HEK293 (cell line): ENCODE measurements around the gene OLIG1.

Source experiments
- FEZF1 ChIP-seq: fragments of 450-650 bp; formaldehyde crosslinking; IDR thresholded peaks from 2 replicates; pipeline ENCODE4 v1.5.1; 2016; ENCODE audit warnings: missing biosample characterization, missing genetic modification characterization
- GLIS1 ChIP-seq: fragments of 450-650 bp; formaldehyde crosslinking; IDR thresholded peaks from 2 replicates; pipeline ENCODE4 v1.5.1; 2016; ENCODE audit warnings: missing biosample characterization, missing genetic modification characterization
- HOXC10 ChIP-seq: sonication (generic); formaldehyde crosslinking; IDR thresholded peaks from 2 replicates; pipeline ENCODE4 v1.8.1; 2023; ENCODE audit warnings: mild to moderate bottlenecking, missing genetic modification reagents
- SP7 ChIP-seq: fragments of 450-650 bp; formaldehyde crosslinking; IDR thresholded peaks from 2 replicates; pipeline ENCODE4 v1.5.1; 2016; ENCODE audit warnings: missing biosample characterization, missing genetic modification characterization
- ZBTB20 ChIP-seq: fragments of 450-650 bp; formaldehyde crosslinking; IDR thresholded peaks from 2 replicates; pipeline ENCODE4 v1.5.1; 2016; ENCODE audit warnings: missing biosample characterization, missing genetic modification characterization
- ZBTB21 ChIP-seq: fragments of 450-650 bp; formaldehyde crosslinking; IDR thresholded peaks from 2 replicates; pipeline ENCODE4 v1.5.1; 2017; ENCODE audit warnings: missing biosample characterization, missing genetic modification characterization
- ZNF175 ChIP-seq: fragments of 450-650 bp; formaldehyde crosslinking; IDR thresholded peaks from 2 replicates; pipeline ENCODE4 v1.5.1; 2016; ENCODE audit warnings: missing biosample characterization, missing genetic modification characterization
- ZNF184 ChIP-seq: fragments of 450-650 bp; IDR thresholded peaks from 2 replicates; pipeline ENCODE4 v1.5.1; 2018; ENCODE audit warnings: missing biosample characterization, mild to moderate bottlenecking, missing genetic modification characterization
- ZNF324 ChIP-seq: fragments of 450-650 bp; formaldehyde crosslinking; IDR thresholded peaks from 2 replicates; pipeline ENCODE4 v1.5.1; 2016; ENCODE audit warnings: missing biosample characterization, missing genetic modification characterization
- ZNF341 ChIP-seq: fragments of 450-650 bp; formaldehyde crosslinking; IDR thresholded peaks from 2 replicates; pipeline ENCODE4; 2016; ENCODE audit warnings: low read depth, missing biosample characterization, missing genetic modification characterization
- ZNF366 ChIP-seq: fragments of 450-650 bp; formaldehyde crosslinking; conservative IDR thresholded peaks from 2 replicates; pipeline ENCODE4 v1.5.1; 2016; ENCODE audit warnings: missing biosample characterization, missing genetic modification characterization
- ZNF529 ChIP-seq: fragments of 450-650 bp; formaldehyde crosslinking; IDR thresholded peaks from 2 replicates; pipeline ENCODE4 v1.5.1; 2017; ENCODE audit warnings: missing genetic modification characterization, missing biosample characterization; ENCODE audit not compliant: insufficient replicate concordance
- ZNF549 ChIP-seq: fragments of 450-650 bp; IDR thresholded peaks from 2 replicates; pipeline ENCODE4 v1.5.1; 2018; ENCODE audit warnings: missing biosample characterization, missing genetic modification characterization, mild to moderate bottlenecking, inconsistent platforms, moderate library complexity
- ZNF560 ChIP-seq: fragments of 450-650 bp; formaldehyde crosslinking; IDR thresholded peaks from 2 replicates; pipeline ENCODE4 v1.5.1; 2017; ENCODE audit warnings: missing biosample characterization, missing genetic modification characterization, borderline replicate concordance
- ZNF571 ChIP-seq: fragments of 450-650 bp; formaldehyde crosslinking; IDR thresholded peaks from 2 replicates; pipeline ENCODE4 v1.5.0; 2017; ENCODE audit warnings: missing biosample characterization, missing genetic modification characterization
- ZNF585B ChIP-seq: fragments of 450-650 bp; formaldehyde crosslinking; IDR thresholded peaks from 2 replicates; pipeline ENCODE4 v1.5.1; 2016; ENCODE audit warnings: missing biosample characterization, missing genetic modification characterization
- ZNF664 ChIP-seq: fragments of 450-650 bp; formaldehyde crosslinking; IDR thresholded peaks from 2 replicates; pipeline ENCODE4 v1.5.1; 2016; ENCODE audit warnings: missing biosample characterization, missing genetic modification characterization
- ZNF837 ChIP-seq: fragments of 450-650 bp; formaldehyde crosslinking; IDR thresholded peaks from 2 replicates; pipeline ENCODE4 v1.5.1; 2016; ENCODE audit warnings: missing biosample characterization, missing genetic modification characterization
- ZNF843 ChIP-seq: fragments of 450-650 bp; formaldehyde crosslinking; IDR thresholded peaks from 2 replicates; pipeline ENCODE4 v1.5.1; 2016; ENCODE audit warnings: missing biosample characterization, missing genetic modification characterization
- ZSCAN30 ChIP-seq: fragments of 450-650 bp; IDR thresholded peaks from 2 replicates; pipeline ENCODE4 v1.5.1; 2018; ENCODE audit warnings: missing biosample characterization, mild to moderate bottlenecking, missing genetic modification characterization, moderate library complexity
- TF ChIP-seq, protein P1 (sequence below): fragments of 450-650 bp; formaldehyde crosslinking; IDR thresholded peaks from 2 replicates; pipeline ENCODE4 v1.5.1; 2016; ENCODE audit warnings: missing biosample characterization, missing genetic modification characterization
- TF ChIP-seq, protein P2 (sequence below): fragments of 450-650 bp; formaldehyde crosslinking; IDR thresholded peaks from 2 replicates; pipeline ENCODE4 v1.5.1; 2016; ENCODE audit warnings: missing biosample characterization, missing genetic modification characterization, borderline replicate concordance
- TF ChIP-seq, protein P3 (sequence below): fragments of 450-650 bp; formaldehyde crosslinking; IDR thresholded peaks from 2 replicates; pipeline ENCODE4 v1.5.1; 2016; ENCODE audit warnings: missing biosample characterization, missing genetic modification characterization, low read depth
- TF ChIP-seq, protein P4 (sequence below): fragments of 450-650 bp; formaldehyde crosslinking; IDR thresholded peaks from 2 replicates; pipeline ENCODE4 v1.5.1; 2016; ENCODE audit warnings: missing biosample characterization, missing genetic modification characterization
- TF ChIP-seq, protein P5 (sequence below): fragments of 450-650 bp; formaldehyde crosslinking; IDR thresholded peaks from 2 replicates; pipeline ENCODE4 v1.5.1; 2016; ENCODE audit warnings: missing biosample characterization, missing genetic modification characterization
- TF ChIP-seq, protein P6 (sequence below): fragments of 450-650 bp; formaldehyde crosslinking; IDR thresholded peaks from 2 replicates; pipeline ENCODE4 v1.5.1; 2016; ENCODE audit warnings: missing biosample characterization, missing genetic modification characterization, borderline replicate concordance

OLIG1 gene

DNA sequence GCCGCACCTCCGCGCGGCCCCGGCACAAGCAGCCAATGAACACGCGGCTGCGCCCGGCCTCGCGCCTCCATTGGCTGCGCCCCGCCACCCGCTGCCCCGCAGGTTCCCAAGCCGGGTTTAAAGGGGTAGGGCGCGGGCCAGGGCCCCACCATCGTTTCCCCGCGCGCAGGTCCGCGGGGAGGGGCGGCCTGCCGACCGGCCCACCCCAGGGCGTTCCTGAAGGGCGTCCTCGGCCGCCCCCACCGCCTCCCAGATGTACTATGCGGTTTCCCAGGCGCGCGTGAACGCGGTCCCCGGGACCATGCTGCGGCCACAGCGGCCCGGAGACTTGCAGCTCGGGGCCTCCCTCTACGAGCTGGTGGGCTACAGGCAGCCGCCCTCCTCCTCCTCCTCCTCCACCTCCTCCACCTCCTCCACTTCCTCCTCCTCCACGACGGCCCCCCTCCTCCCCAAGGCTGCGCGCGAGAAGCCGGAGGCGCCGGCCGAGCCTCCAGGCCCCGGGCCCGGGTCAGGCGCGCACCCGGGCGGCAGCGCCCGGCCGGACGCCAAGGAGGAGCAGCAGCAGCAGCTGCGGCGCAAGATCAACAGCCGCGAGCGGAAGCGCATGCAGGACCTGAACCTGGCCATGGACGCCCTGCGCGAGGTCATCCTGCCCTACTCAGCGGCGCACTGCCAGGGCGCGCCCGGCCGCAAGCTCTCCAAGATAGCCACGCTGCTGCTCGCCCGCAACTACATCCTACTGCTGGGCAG is at the start of gene OLIG1 (continued):
- TF ChIP-seq, protein P1, sequence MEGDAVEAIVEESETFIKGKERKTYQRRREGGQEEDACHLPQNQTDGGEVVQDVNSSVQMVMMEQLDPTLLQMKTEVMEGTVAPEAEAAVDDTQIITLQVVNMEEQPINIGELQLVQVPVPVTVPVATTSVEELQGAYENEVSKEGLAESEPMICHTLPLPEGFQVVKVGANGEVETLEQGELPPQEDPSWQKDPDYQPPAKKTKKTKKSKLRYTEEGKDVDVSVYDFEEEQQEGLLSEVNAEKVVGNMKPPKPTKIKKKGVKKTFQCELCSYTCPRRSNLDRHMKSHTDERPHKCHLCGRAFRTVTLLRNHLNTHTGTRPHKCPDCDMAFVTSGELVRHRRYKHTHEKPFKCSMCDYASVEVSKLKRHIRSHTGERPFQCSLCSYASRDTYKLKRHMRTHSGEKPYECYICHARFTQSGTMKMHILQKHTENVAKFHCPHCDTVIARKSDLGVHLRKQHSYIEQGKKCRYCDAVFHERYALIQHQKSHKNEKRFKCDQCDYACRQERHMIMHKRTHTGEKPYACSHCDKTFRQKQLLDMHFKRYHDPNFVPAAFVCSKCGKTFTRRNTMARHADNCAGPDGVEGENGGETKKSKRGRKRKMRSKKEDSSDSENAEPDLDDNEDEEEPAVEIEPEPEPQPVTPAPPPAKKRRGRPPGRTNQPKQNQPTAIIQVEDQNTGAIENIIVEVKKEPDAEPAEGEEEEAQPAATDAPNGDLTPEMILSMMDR, result no peak
- TF ChIP-seq ZNF366 (tag by site-specific recombination), result no peak
- peak; percentile 95 for TF ChIP-seq ZBTB20 (tag by site-specific recombination)
- TF ChIP-seq SP7 (tag by site-specific recombination), result peak; percentile 46; the same call in 1 of the 2 replicates
- TF ChIP-seq ZNF324 (tag by site-specific recombination), result no peak
- TF ChIP-seq, protein P2, sequence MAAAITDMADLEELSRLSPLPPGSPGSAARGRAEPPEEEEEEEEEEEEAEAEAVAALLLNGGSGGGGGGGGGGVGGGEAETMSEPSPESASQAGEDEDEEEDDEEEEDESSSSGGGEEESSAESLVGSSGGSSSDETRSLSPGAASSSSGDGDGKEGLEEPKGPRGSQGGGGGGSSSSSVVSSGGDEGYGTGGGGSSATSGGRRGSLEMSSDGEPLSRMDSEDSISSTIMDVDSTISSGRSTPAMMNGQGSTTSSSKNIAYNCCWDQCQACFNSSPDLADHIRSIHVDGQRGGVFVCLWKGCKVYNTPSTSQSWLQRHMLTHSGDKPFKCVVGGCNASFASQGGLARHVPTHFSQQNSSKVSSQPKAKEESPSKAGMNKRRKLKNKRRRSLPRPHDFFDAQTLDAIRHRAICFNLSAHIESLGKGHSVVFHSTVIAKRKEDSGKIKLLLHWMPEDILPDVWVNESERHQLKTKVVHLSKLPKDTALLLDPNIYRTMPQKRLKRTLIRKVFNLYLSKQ (tag by site-specific recombination), result no peak
- TF ChIP-seq ZNF571 (tag by site-specific recombination), result no peak
- no peak for TF ChIP-seq ZNF341 (tag by site-specific recombination)
- TF ChIP-seq, protein P3, sequence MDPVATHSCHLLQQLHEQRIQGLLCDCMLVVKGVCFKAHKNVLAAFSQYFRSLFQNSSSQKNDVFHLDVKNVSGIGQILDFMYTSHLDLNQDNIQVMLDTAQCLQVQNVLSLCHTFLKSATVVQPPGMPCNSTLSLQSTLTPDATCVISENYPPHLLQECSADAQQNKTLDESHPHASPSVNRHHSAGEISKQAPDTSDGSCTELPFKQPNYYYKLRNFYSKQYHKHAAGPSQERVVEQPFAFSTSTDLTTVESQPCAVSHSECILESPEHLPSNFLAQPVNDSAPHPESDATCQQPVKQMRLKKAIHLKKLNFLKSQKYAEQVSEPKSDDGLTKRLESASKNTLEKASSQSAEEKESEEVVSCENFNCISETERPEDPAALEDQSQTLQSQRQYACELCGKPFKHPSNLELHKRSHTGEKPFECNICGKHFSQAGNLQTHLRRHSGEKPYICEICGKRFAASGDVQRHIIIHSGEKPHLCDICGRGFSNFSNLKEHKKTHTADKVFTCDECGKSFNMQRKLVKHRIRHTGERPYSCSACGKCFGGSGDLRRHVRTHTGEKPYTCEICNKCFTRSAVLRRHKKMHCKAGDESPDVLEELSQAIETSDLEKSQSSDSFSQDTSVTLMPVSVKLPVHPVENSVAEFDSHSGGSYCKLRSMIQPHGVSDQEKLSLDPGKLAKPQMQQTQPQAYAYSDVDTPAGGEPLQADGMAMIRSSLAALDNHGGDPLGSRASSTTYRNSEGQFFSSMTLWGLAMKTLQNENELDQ, result no peak
- no peak for TF ChIP-seq ZNF529 (tag by site-specific recombination)
- TF ChIP-seq, protein P4, sequence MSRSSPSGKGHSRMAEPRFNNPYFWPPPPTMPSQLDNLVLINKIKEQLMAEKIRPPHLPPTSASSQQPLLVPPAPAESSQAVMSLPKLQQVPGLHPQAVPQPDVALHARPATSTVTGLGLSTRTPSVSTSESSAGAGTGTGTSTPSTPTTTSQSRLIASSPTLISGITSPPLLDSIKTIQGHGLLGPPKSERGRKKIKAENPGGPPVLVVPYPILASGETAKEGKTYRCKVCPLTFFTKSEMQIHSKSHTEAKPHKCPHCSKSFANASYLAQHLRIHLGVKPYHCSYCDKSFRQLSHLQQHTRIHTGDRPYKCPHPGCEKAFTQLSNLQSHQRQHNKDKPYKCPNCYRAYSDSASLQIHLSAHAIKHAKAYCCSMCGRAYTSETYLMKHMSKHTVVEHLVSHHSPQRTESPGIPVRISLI (tag by site-specific recombination), result no peak
- no peak for TF ChIP-seq ZBTB21
- TF ChIP-seq ZNF585B (tag by site-specific recombination), result no peak
- peak; percentile 46; the same call in 1 of the 2 replicates for TF ChIP-seq GLIS1 (tag by site-specific recombination)
- TF ChIP-seq, protein P5, sequence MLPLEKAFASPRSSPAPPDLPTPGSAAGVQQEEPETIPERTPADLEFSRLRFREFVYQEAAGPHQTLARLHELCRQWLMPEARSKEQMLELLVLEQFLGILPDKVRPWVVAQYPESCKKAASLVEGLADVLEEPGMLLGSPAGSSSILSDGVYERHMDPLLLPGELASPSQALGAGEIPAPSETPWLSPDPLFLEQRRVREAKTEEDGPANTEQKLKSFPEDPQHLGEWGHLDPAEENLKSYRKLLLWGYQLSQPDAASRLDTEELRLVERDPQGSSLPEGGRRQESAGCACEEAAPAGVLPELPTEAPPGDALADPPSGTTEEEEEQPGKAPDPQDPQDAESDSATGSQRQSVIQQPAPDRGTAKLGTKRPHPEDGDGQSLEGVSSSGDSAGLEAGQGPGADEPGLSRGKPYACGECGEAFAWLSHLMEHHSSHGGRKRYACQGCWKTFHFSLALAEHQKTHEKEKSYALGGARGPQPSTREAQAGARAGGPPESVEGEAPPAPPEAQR (tag by site-specific recombination), result no peak
- TF ChIP-seq, protein P6, sequence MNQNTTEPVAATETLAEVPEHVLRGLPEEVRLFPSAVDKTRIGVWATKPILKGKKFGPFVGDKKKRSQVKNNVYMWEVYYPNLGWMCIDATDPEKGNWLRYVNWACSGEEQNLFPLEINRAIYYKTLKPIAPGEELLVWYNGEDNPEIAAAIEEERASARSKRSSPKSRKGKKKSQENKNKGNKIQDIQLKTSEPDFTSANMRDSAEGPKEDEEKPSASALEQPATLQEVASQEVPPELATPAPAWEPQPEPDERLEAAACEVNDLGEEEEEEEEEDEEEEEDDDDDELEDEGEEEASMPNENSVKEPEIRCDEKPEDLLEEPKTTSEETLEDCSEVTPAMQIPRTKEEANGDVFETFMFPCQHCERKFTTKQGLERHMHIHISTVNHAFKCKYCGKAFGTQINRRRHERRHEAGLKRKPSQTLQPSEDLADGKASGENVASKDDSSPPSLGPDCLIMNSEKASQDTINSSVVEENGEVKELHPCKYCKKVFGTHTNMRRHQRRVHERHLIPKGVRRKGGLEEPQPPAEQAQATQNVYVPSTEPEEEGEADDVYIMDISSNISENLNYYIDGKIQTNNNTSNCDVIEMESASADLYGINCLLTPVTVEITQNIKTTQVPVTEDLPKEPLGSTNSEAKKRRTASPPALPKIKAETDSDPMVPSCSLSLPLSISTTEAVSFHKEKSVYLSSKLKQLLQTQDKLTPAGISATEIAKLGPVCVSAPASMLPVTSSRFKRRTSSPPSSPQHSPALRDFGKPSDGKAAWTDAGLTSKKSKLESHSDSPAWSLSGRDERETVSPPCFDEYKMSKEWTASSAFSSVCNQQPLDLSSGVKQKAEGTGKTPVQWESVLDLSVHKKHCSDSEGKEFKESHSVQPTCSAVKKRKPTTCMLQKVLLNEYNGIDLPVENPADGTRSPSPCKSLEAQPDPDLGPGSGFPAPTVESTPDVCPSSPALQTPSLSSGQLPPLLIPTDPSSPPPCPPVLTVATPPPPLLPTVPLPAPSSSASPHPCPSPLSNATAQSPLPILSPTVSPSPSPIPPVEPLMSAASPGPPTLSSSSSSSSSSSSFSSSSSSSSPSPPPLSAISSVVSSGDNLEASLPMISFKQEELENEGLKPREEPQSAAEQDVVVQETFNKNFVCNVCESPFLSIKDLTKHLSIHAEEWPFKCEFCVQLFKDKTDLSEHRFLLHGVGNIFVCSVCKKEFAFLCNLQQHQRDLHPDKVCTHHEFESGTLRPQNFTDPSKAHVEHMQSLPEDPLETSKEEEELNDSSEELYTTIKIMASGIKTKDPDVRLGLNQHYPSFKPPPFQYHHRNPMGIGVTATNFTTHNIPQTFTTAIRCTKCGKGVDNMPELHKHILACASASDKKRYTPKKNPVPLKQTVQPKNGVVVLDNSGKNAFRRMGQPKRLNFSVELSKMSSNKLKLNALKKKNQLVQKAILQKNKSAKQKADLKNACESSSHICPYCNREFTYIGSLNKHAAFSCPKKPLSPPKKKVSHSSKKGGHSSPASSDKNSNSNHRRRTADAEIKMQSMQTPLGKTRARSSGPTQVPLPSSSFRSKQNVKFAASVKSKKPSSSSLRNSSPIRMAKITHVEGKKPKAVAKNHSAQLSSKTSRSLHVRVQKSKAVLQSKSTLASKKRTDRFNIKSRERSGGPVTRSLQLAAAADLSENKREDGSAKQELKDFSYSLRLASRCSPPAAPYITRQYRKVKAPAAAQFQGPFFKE (tag by site-specific recombination), result no peak
- no peak for TF ChIP-seq FEZF1 (tag by site-specific recombination)
- no peak for TF ChIP-seq ZNF843 (tag by site-specific recombination)
- TF ChIP-seq ZNF837 (tag by site-specific recombination), result no peak
- TF ChIP-seq ZNF560, result no peak
- no peak for TF ChIP-seq ZNF184 (tag by site-specific recombination)
- TF ChIP-seq ZNF664 (tag by site-specific recombination), result no peak
- TF ChIP-seq ZNF549 (tag by site-specific recombination), result no peak
- TF ChIP-seq HOXC10 (CRISPR knock-in tag), result no peak
- no peak for TF ChIP-seq ZNF175 (tag by site-specific recombination)
- no peak for TF ChIP-seq ZSCAN30 (tag by site-specific recombination)
